Smooth muscle cell (in vitro differentiated cells): ENCODE data around the gene SPHK2. TPM values are rescaled to one million over a fixed set of nuclear protein-coding genes. Genes with fewer than 3 reads are reported as not detected.

ENCODE experiments used
- DNase-seq: peaks from one replicate; lab custom pipeline; 2025; ENCODE audit not compliant: unreplicated experiment; lab: John Stamatoyannopoulos, UW
- H2AFZ ChIP-seq: fragments of 200-600 bp; sonication (generic); 2 replicates; pipeline ENCODE4 v1.6.0; 2016; ENCODE audit warnings: antibody characterized with exemption, low read depth, mild to moderate bottlenecking
- H3F3A ChIP-seq: fragments of 200-600 bp; sonication (generic); 2 replicates; pipeline ENCODE4 v1.6.0; 2017; ENCODE audit warnings: antibody characterized with exemption, low read depth
- H3K27ac ChIP-seq: fragments of 200-600 bp; sonication (generic); 2 replicates; pipeline ENCODE4 v1.5.1; 2016; ENCODE audit warnings: low read depth, mild to moderate bottlenecking
- H3K27me3 ChIP-seq: fragments of 200-600 bp; sonication (generic); 2 replicates; pipeline ENCODE4 v1.6.1; 2016; ENCODE audit warnings: low read depth, mild to moderate bottlenecking
- H3K36me3 ChIP-seq: fragments of 200-600 bp; sonication (generic); 2 replicates; pipeline ENCODE4 v1.5.1; 2016; ENCODE audit warnings: low read depth
- H3K4me1 ChIP-seq: fragments of 200-600 bp; sonication (generic); 2 replicates; pipeline ENCODE4 v1.5.1; 2016; ENCODE audit warnings: low read depth
- H3K4me2 ChIP-seq: fragments of 200-600 bp; sonication (generic); 2 replicates; pipeline ENCODE4 v1.6.0; 2016; ENCODE audit warnings: mild to moderate bottlenecking
- H3K4me3 ChIP-seq: fragments of 200-600 bp; sonication (generic); 2 replicates; pipeline ENCODE4 v1.5.1; 2016; ENCODE audit warnings: mild to moderate bottlenecking
- H3K79me2 ChIP-seq: fragments of 200-600 bp; sonication (generic); 2 replicates; pipeline ENCODE4 v1.6.0; 2016; ENCODE audit warnings: low read depth, mild to moderate bottlenecking
- H3K9ac ChIP-seq: fragments of 200-600 bp; sonication (generic); 2 replicates; pipeline ENCODE4 v1.6.0; 2016; ENCODE audit warnings: low read depth
- H3K9me3 ChIP-seq: fragments of 200-600 bp; sonication (generic); replicated peaks from 2 replicates; pipeline ENCODE4 v1.5.1; 2016; ENCODE audit warnings: low read depth
- H4K20me1 ChIP-seq: fragments of 200-600 bp; sonication (generic); 2 replicates; pipeline ENCODE4 v1.6.0; 2016; ENCODE audit warnings: low read depth
- CTCF ChIP-seq: fragments of 200-600 bp; sonication (generic); IDR thresholded peaks from 2 replicates; pipeline ENCODE4 v1.5.1; 2017; ENCODE audit warnings: borderline replicate concordance, mild to moderate bottlenecking, antibody characterized with exemption; ENCODE audit not compliant: insufficient read depth, poor library complexity, severe bottlenecking
- WGBS: methylation state at CpG from one replicate; pipeline ENCODE4 v1.1.7; 2016; ENCODE audit warnings: low lambda C conversion rate; 5-methylcytosine and 5-hydroxymethylcytosine counted together
- polyA plus RNA-seq: library from polyadenylated mRNA; unstranded; fragments of >200 nt; fragmentation: Nextera tagmentation; extraction: Ambion mirVana; gene quantifications from 2 replicates; pipeline ENCODE4 v1.2.1, GENCODE V29; 2016
- total RNA-seq: library from RNA; depleted of rRNA; stranded (reverse); fragments of >200 nt; gene quantifications from 2 replicates; pipeline ENCODE4 v1.2.3, GENCODE V29; 2014

SPHK2 gene
- total and polyA plus RNA-seq, 2 experiments from 2014 or later: 8.2 to 9.3 TPM

- Histone ChIP-seq H2AFZ (no peak overlapping the region), H3K79me2 (no peaks in the 10 kb centered on the region), H3K9me3 (no peaks in the 10 kb centered on the region), H3K36me3 (no peaks in the 10 kb centered on the region), H4K20me1 (no peaks in the 10 kb centered on the region), H3K9ac (no peak overlapping the region), H3K4me3 (no peak overlapping the region), H3K4me2 (no peak overlapping the region), H3K4me1 (peaks cover 7% of the 10 kb centered on the region), H3F3A (no peaks in the 10 kb centered on the region), H3K27ac (no peak overlapping the region), H3K27me3 (no peaks in the 10 kb centered on the region)
- DNase-seq: no peak
- WGBS: 96% methylated on average over 17 of the region's 26 CpGs
- TF ChIP-seq CTCF: no peak
These were observed 50.8 kb downstream of the SPHK2 start for GRCh38 chr19:48669903-48670668.

GRCh38 chr19:48670699-48671445 lies 51.6 kb downstream of the SPHK2 start:
- no peaks in the 10 kb centered on the region for H3K36me3 ChIP-seq
- H3K9me3 ChIP-seq: no peaks in the 10 kb centered on the region
- H2AFZ ChIP-seq: no peak overlapping the region
- no peak overlapping the region for H3K9ac ChIP-seq
- H3F3A ChIP-seq: no peaks in the 10 kb centered on the region
- no peak for TF ChIP-seq CTCF
- no peak overlapping the region for H3K27ac ChIP-seq
- peaks cover 7% of the 10 kb centered on the region for H3K4me1 ChIP-seq
- DNase-seq: no peak
- H3K79me2 ChIP-seq: no peaks in the 10 kb centered on the region
- no peaks in the 10 kb centered on the region for H4K20me1 ChIP-seq
- H3K4me3 ChIP-seq: no peak overlapping the region
- 83% methylated on average over 21 of the region's 21 CpGs for WGBS
- no peak overlapping the region for H3K4me2 ChIP-seq
- no peaks in the 10 kb centered on the region for H3K27me3 ChIP-seq

DNA sequence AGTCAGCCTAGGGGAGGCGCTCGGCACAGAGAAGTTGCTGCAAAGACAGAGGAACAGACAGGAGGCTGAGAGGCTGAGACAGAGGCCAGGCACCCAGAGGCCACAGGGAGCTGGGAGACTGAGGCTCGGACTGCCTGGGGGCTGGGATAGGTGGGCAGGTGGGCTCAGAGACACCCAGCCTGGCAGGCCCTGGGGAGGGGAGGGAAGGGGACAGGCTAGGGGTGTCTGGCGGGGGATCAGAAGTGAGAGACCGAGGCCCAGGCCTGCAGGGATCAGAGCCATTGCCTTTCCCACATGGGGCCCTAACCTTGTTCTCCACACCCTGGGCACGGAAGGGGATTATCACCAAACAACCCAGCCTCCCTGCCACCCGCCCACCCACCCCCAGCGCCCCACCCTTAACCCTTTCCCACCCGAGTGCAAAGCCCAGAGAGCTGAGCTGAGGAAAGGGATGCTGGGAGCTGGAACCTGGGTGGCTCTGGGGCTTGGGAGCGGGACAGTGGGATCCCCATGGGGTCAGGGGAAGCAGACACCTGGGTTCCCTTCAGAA lies 52.2 kb downstream of the SPHK2 start:
- H3K79me2 ChIP-seq: no peaks in the 10 kb centered on the region
- WGBS: 81% methylated on average over 7 of the region's 10 CpGs
- no peak for TF ChIP-seq CTCF
- no peak overlapping the region for H2AFZ ChIP-seq
- H3K36me3 ChIP-seq: no peaks in the 10 kb centered on the region
- no peak overlapping the region for H3K4me3 ChIP-seq
- H3K9me3 ChIP-seq: no peaks in the 10 kb centered on the region
- no peaks in the 10 kb centered on the region for H4K20me1 ChIP-seq
- no peak overlapping the region for H3K9ac ChIP-seq
- H3F3A ChIP-seq: no peaks in the 10 kb centered on the region
- H3K27me3 ChIP-seq: no peaks in the 10 kb centered on the region
- H3K4me2 ChIP-seq: no peak overlapping the region
- no peak overlapping the region for H3K27ac ChIP-seq
- DNase-seq: no peak
- peaks cover 7% of the 10 kb centered on the region for H3K4me1 ChIP-seq
